ENCODE results near the gene ACACB.

ACACB gene

GRCh38 chr12:109302358-109302757, 186.0 kb downstream of the ACACB start:
- DNase-seq (ENCODE audit: extremely low read depth, insufficient read length), result no peak
- TF ChIP-seq CTCF (IDR thresholded peaks at IDR 0.05; ENCODE audit: insufficient read depth, low read length, poor library complexity, severe bottlenecking), result peak; percentile 38
- peaks cover 3% of the 10 kb centered on the region for H3K27me3 ChIP-seq (replicated peaks; ENCODE audit: control insufficient read depth, insufficient read depth, low read length)

GRCh38 chr12:109302770-109303169, 186.4 kb downstream of the ACACB start:
- no peaks in the 10 kb centered on the region for H3K36me3 ChIP-seq (ENCODE audit: control insufficient read depth, insufficient read depth, low read length)
- DNase-seq (ENCODE audit: extremely low read depth, insufficient read length), result no peak
- H3K4me3 ChIP-seq (replicated peaks; ENCODE audit: low read depth, low read length), result no peak overlapping the region
- TF ChIP-seq CTCF (IDR thresholded peaks at IDR 0.05; ENCODE audit: insufficient read depth, low read length, poor library complexity, severe bottlenecking), result no peak
- peaks cover 3% of the 10 kb centered on the region for H3K27me3 ChIP-seq (replicated peaks; ENCODE audit: control insufficient read depth, insufficient read depth, low read length)

More at GRCh38 chr12:109302358-109302757, 186.0 kb downstream of the ACACB start:
- H3K4me3 ChIP-seq (replicated peaks; ENCODE audit: low read depth, low read length), result no peak overlapping the region
- no peaks in the 10 kb centered on the region for H3K36me3 ChIP-seq (ENCODE audit: control insufficient read depth, insufficient read depth, low read length)

- DNase-seq (ENCODE audit: extremely low read depth, insufficient read length), result no peak
- H3K4me3 ChIP-seq (replicated peaks; ENCODE audit: low read depth, low read length), result no peak overlapping the region
- H3K36me3 ChIP-seq (ENCODE audit: control insufficient read depth, insufficient read depth, low read length), result no peaks in the 10 kb centered on the region
- H3K27me3 ChIP-seq (replicated peaks; ENCODE audit: control insufficient read depth, insufficient read depth, low read length), result peaks cover 3% of the 10 kb centered on the region
- TF ChIP-seq CTCF (IDR thresholded peaks at IDR 0.05; ENCODE audit: insufficient read depth, low read length, poor library complexity, severe bottlenecking), result no peak
These were observed 188.1 kb downstream of the ACACB start for GRCh38 chr12:109304485-109304884.

- peaks cover 3% of the 10 kb centered on the region for H3K27me3 ChIP-seq (replicated peaks; ENCODE audit: control insufficient read depth, insufficient read depth, low read length)
These were observed 189.2 kb downstream of the ACACB start for GRCh38 chr12:109305547-109305946.

GRCh38 chr12:109307051-109307450, 190.7 kb downstream of the ACACB start:
- H3K36me3 ChIP-seq (ENCODE audit: control insufficient read depth, insufficient read depth, low read length), result no peaks in the 10 kb centered on the region
- no peak for DNase-seq (ENCODE audit: extremely low read depth, insufficient read length)
- no peak overlapping the region for H3K4me3 ChIP-seq (replicated peaks; ENCODE audit: low read depth, low read length)
- no peak for TF ChIP-seq CTCF (IDR thresholded peaks at IDR 0.05; ENCODE audit: insufficient read depth, low read length, poor library complexity, severe bottlenecking)
- H3K27me3 ChIP-seq (replicated peaks; ENCODE audit: control insufficient read depth, insufficient read depth, low read length), result peaks cover 3% of the 10 kb centered on the region

More at GRCh38 chr12:109305547-109305946, 189.2 kb downstream of the ACACB start:
- TF ChIP-seq CTCF (IDR thresholded peaks at IDR 0.05; ENCODE audit: insufficient read depth, low read length, poor library complexity, severe bottlenecking), result no peak
- Histone ChIP-seq H3K4me3 (replicated peaks; ENCODE audit: low read depth, low read length) (no peak overlapping the region), H3K36me3 (ENCODE audit: control insufficient read depth, insufficient read depth, low read length) (no peaks in the 10 kb centered on the region)
- DNase-seq (ENCODE audit: extremely low read depth, insufficient read length), result no peak

Measured in GM06990 (cell line).